Kidney (tissue), 14 donors: ENCODE measurements around the gene TMBIM1. TPM values are rescaled to one million over a fixed set of nuclear protein-coding genes. Genes with fewer than 3 reads are reported as not detected.

ENCODE experiments used
- DNase-seq, 5 donors: peaks; one replicate each; pipeline ENCODE4 v3.0.0-alpha.2; 2013 to 2020
- FAIRE-seq: peaks from 2 replicates; lab custom pipeline; 2012; peaks lifted over from hg19 to GRCh38; lab: Jason Lieb, UNC
- H3K27ac ChIP-seq, 2 donors: one replicate each; pipeline ENCODE4 v1.7.0; 2013; ENCODE audit warnings: low read depth in 2 of 2, low read length in 2 of 2, inconsistent platforms in 1 of 2
- H3K27me3 ChIP-seq: one replicate; pipeline ENCODE4 v1.7.1; 2013; ENCODE audit warnings: low read length, inconsistent platforms; ENCODE audit not compliant: control insufficient read depth, insufficient read depth
- H3K36me3 ChIP-seq, 3 donors: one replicate each; pipeline versions ENCODE4 v1.7.0 to v1.7.1; 2013; ENCODE audit warnings: low read length in 3 of 3, control low read depth in 1 of 3, inconsistent platforms in 1 of 3; ENCODE audit not compliant: insufficient read depth in 3 of 3, control insufficient read depth in 2 of 3
- H3K4me1 ChIP-seq, 3 donors: one replicate each; pipeline versions ENCODE4 v1.7.0 to v1.7.1; 2013; ENCODE audit warnings: low read length in 3 of 3, inconsistent platforms in 1 of 3, low read depth in 1 of 3; ENCODE audit not compliant: control insufficient read depth in 2 of 3, insufficient read depth in 2 of 3
- H3K4me3 ChIP-seq, 3 donors: one replicate each; pipeline versions ENCODE4 v1.7.0 to v1.8.1; 2013; ENCODE audit warnings: low read length in 3 of 3, control low read depth in 1 of 3, inconsistent platforms in 1 of 3
- H3K9ac ChIP-seq, 3 donors: one replicate each; pipeline versions ENCODE4 v1.7.0 to v1.7.1; 2013; ENCODE audit warnings: low read length in 3 of 3, control low read depth in 1 of 3, inconsistent platforms in 1 of 3
- H3K9me3 ChIP-seq, 3 donors: one replicate each; pipeline versions ENCODE4 v1.7.0 to v1.7.1; 2013; ENCODE audit warnings: low read length in 3 of 3, control low read depth in 1 of 3, inconsistent platforms in 1 of 3; ENCODE audit not compliant: control insufficient read depth in 2 of 3, insufficient read depth in 1 of 3
- CTCF ChIP-seq: IDR thresholded peaks from 3 replicates; pipeline ENCODE4 v1.5.1; 2012; ENCODE audit warnings: mild to moderate bottlenecking, moderate library complexity, borderline replicate concordance; ENCODE audit not compliant: insufficient read depth; ENCODE audit errors: extremely low read depth
- intact Hi-C: fragments of 100-400 bp; cut with DNase I; formaldehyde crosslinking; loops from one replicate; pipeline ENCODE4 v1.11.1; 2022
- polyA plus RNA-seq: library from polyadenylated mRNA; stranded (reverse); fragments of 350-450 nt; fragmentation: Illumina TruSeq; extraction: RNeasy Lipid Tissue Mini Kit (QIAGEN cat#74804); gene quantifications from one replicate; pipeline ENCODE4 v1.2.3, GENCODE V29; 2014; ENCODE audit warnings: low read depth, low replicate concordance; ENCODE audit not compliant: insufficient read depth
- total RNA-seq: library from RNA; stranded (reverse); fragmentation: NEBNext Ultra II Directional; extraction: Animal tissue kit (Norgen Biotek cat#: 25700); gene quantifications from one replicate; pipeline ENCODE4 v1.2.1, GENCODE V29; 2021
- donor health status: control.
- donor health status: control.
- donor health status: control.
- donor health status: control.
- donor health status: control.
- donor health status: DM: yes; HTN: yes; CAD: no.
- donor health status: Normal renal cell carcinoma (clear cell type).

TMBIM1 gene
- total and polyA plus RNA-seq, 2 donors from 2014 or later = 130 to 217 TPM

GRCh38 chr2:218233543-218233942 lies 58.8 kb downstream of the TMBIM1 start:
- FAIRE-seq (no peak), DNase-seq (no peak)
- no peak for TF ChIP-seq CTCF
- H3K36me3 ChIP-seq = peaks cover 5 to 46% (median 13%) of the 10 kb centered on the region in 3 donors
- intact Hi-C loops = no loop called here
- H3K9me3 ChIP-seq = no peaks in the 10 kb centered on the region
- peaks cover 0 to 16% (median 12%) of the 10 kb centered on the region in 3 donors for H3K4me1 ChIP-seq
- no peak overlapping the region for H3K4me3 ChIP-seq
- H3K27ac ChIP-seq = no peak overlapping the region
- no peaks in the 10 kb centered on the region for H3K27me3 ChIP-seq
- H3K9ac ChIP-seq = no peak overlapping the region

GRCh38 chr2:218230882-218231281 lies 61.4 kb downstream of the TMBIM1 start:
- Histone ChIP-seq H3K9ac (no peak overlapping the region), H3K27ac (no peak overlapping the region), H3K4me3 (no peak overlapping the region), H3K4me1 (peaks cover 0 to 18% (median 12%) of the 10 kb centered on the region in 3 donors), H3K36me3 (peaks cover 7 to 43% (median 18%) of the 10 kb centered on the region in 3 donors), H3K9me3 (no peaks in the 10 kb centered on the region), H3K27me3 (no peaks in the 10 kb centered on the region)
- no peak for FAIRE-seq
- intact Hi-C loops = no loop called here
- DNase-seq = peak in 2 of 5 donors; percentile 16 to 47
- peak; percentile 3 for TF ChIP-seq CTCF

DNA sequence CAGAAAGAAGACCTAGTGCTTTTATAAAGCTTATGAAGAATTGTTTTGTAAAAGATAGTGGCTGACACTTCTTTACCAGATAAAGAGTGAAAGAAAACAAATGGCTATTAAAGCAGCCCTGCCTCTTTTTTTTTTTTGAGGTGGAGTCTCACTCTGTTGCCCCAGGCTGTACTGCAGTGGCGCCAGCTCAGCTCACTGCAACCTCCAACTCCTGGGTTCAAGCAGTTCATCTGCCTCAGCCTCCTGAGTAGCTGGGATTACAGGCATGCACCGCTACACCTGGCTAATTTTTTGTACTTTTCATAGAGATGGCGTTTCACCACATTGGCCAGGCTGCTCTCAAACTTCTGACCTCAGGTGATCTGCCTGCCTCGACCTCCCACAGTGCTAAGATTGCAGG lies 62.5 kb downstream of the TMBIM1 start:
- no peak for TF ChIP-seq CTCF

GRCh38 chr2:218229239-218229638 lies 63.1 kb downstream of the TMBIM1 start:
- peak overlapping the region in 1 of 2 donors; percentile 62 for H3K27ac ChIP-seq
- no peak for DNase-seq
- intact Hi-C loops = no loop called here
- no peak for FAIRE-seq
- no peaks in the 10 kb centered on the region for H3K9me3 ChIP-seq
- H3K36me3 ChIP-seq = peaks cover 4 to 33% (median 20%) of the 10 kb centered on the region in 3 donors
- H3K4me3 ChIP-seq = no peak overlapping the region
- no peak overlapping the region for H3K9ac ChIP-seq
- no peaks in the 10 kb centered on the region for H3K27me3 ChIP-seq
- TF ChIP-seq CTCF = no peak
- peaks cover 0 to 18% (median 12%) of the 10 kb centered on the region in 3 donors for H3K4me1 ChIP-seq

More for the DNA sequence above, 62.5 kb downstream of the TMBIM1 start:
- no peak overlapping the region for H3K9ac ChIP-seq
- H3K9me3 ChIP-seq = no peaks in the 10 kb centered on the region
- DNase-seq (no peak), FAIRE-seq (no peak)
- H3K4me3 ChIP-seq = no peak overlapping the region
- H3K4me1 ChIP-seq = peaks cover 0 to 18% (median 12%) of the 10 kb centered on the region in 3 donors
- H3K27ac ChIP-seq = no peak overlapping the region
- peaks cover 4 to 36% (median 19%) of the 10 kb centered on the region in 3 donors for H3K36me3 ChIP-seq
- no peaks in the 10 kb centered on the region for H3K27me3 ChIP-seq
- intact Hi-C loops = no loop called here
